ENCODE results near the gene DPEP3.
"Not testable (repeated sequence)": the region's sequence is repeated elsewhere in the genome, so short reads cannot be mapped to it uniquely, and the experiment has no call there.

Gene DPEP3

GRCh38 chr16:67976205-67976604 lies 4.1 kb downstream of the DPEP3 start:
- Histone ChIP-seq H3K79me2 (ENCODE audit: insufficient read depth, low read length) (no peaks in the 10 kb centered on the region), H3K9me3 (ENCODE audit: insufficient read depth, low read length) (no peaks in the 10 kb centered on the region), H2AFZ (ENCODE audit: low read depth, low read length, severe bottlenecking) (no peak overlapping the region), H3K27ac (ENCODE audit: low read depth, low read length) (no peak overlapping the region), H4K20me1 (ENCODE audit: low read depth, low read length) (no peaks in the 10 kb centered on the region), H3K9me2 (replicated peaks; ENCODE audit: insufficient read depth, low read length) (no peaks in the 10 kb centered on the region), H3K9ac (ENCODE audit: low read length) (no peak overlapping the region), H3K4me2 (ENCODE audit: low read depth, low read length, poor library complexity, severe bottlenecking) (no peak overlapping the region), H3K36me3 (ENCODE audit: low read length) (no peaks in the 10 kb centered on the region), H3K27me3 (ENCODE audit: low read length) (no peaks in the 10 kb centered on the region), H3K4me3 (ENCODE audit: insufficient read depth, low read length, poor library complexity, severe bottlenecking) (no peak overlapping the region), H3F3A (ENCODE audit: insufficient read depth) (no peaks in the 10 kb centered on the region)
- TF ChIP-seq CTCF (IDR thresholded peaks at IDR 0.05; ENCODE audit: insufficient read depth, low read length, poor library complexity, severe bottlenecking) = no peak
- no peak for TF ChIP-seq EZH2phosphoT487 (conservative IDR thresholded peaks at IDR 0.05; ENCODE audit: low read length)

- no peaks in the 10 kb centered on the region for H3K79me2 ChIP-seq (ENCODE audit: insufficient read depth, low read length)
- no peak overlapping the region for H3K27ac ChIP-seq (ENCODE audit: low read depth, low read length)
- no peaks in the 10 kb centered on the region for H3K36me3 ChIP-seq (ENCODE audit: low read length)
- no peaks in the 10 kb centered on the region for H3K9me2 ChIP-seq (replicated peaks; ENCODE audit: insufficient read depth, low read length)
- no peak overlapping the region for H3K4me3 ChIP-seq (ENCODE audit: insufficient read depth, low read length, poor library complexity, severe bottlenecking)
- no peak for TF ChIP-seq CTCF (IDR thresholded peaks at IDR 0.05; ENCODE audit: insufficient read depth, low read length, poor library complexity, severe bottlenecking)
- TF ChIP-seq EZH2phosphoT487 (conservative IDR thresholded peaks at IDR 0.05; ENCODE audit: low read length) = no peak
- H3K9ac ChIP-seq (ENCODE audit: low read length) = no peak overlapping the region
- H3F3A ChIP-seq (ENCODE audit: insufficient read depth) = no peaks in the 10 kb centered on the region
- no peaks in the 10 kb centered on the region for H3K9me3 ChIP-seq (ENCODE audit: insufficient read depth, low read length)
- H3K27me3 ChIP-seq (ENCODE audit: low read length) = no peaks in the 10 kb centered on the region
- H4K20me1 ChIP-seq (ENCODE audit: low read depth, low read length) = no peaks in the 10 kb centered on the region
- no peak overlapping the region for H2AFZ ChIP-seq (ENCODE audit: low read depth, low read length, severe bottlenecking)
- no peak overlapping the region for H3K4me2 ChIP-seq (ENCODE audit: low read depth, low read length, poor library complexity, severe bottlenecking)
Measured at GRCh38 chr16:67975321-67976105, 4.8 kb downstream of the DPEP3 start.

- not testable (repeated sequence) for H3K36me3 ChIP-seq (ENCODE audit: low read length); H4K20me1 ChIP-seq (ENCODE audit: low read depth, low read length); H3K27me3 ChIP-seq (ENCODE audit: low read length); H3K9me3 ChIP-seq (ENCODE audit: insufficient read depth, low read length); H3K79me2 ChIP-seq (ENCODE audit: insufficient read depth, low read length); H3F3A ChIP-seq (ENCODE audit: insufficient read depth); H3K9me2 ChIP-seq (replicated peaks; ENCODE audit: insufficient read depth, low read length); H3K9ac ChIP-seq (ENCODE audit: low read length); H2AFZ ChIP-seq (ENCODE audit: low read depth, low read length, severe bottlenecking); H3K4me3 ChIP-seq (ENCODE audit: insufficient read depth, low read length, poor library complexity, severe bottlenecking); H3K27ac ChIP-seq (ENCODE audit: low read depth, low read length); H3K4me2 ChIP-seq (ENCODE audit: low read depth, low read length, poor library complexity, severe bottlenecking)
Measured at GRCh38 chr16:67972285-67972684, 8.0 kb downstream of the DPEP3 start.

- TF ChIP-seq CTCF (IDR thresholded peaks at IDR 0.05; ENCODE audit: insufficient read depth, low read length, poor library complexity, severe bottlenecking) (no peak), EZH2phosphoT487 (conservative IDR thresholded peaks at IDR 0.05; ENCODE audit: low read length) (no peak)
- Histone ChIP-seq H4K20me1 (ENCODE audit: low read depth, low read length) (no peaks in the 10 kb centered on the region), H3K27ac (ENCODE audit: low read depth, low read length) (no peak overlapping the region), H3K4me2 (ENCODE audit: low read depth, low read length, poor library complexity, severe bottlenecking) (no peak overlapping the region), H3K9ac (ENCODE audit: low read length) (no peak overlapping the region), H2AFZ (ENCODE audit: low read depth, low read length, severe bottlenecking) (no peak overlapping the region), H3K9me3 (ENCODE audit: insufficient read depth, low read length) (no peaks in the 10 kb centered on the region), H3K4me3 (ENCODE audit: insufficient read depth, low read length, poor library complexity, severe bottlenecking) (no peak overlapping the region), H3K79me2 (ENCODE audit: insufficient read depth, low read length) (no peaks in the 10 kb centered on the region), H3K36me3 (ENCODE audit: low read length) (no peaks in the 10 kb centered on the region), H3K9me2 (replicated peaks; ENCODE audit: insufficient read depth, low read length) (no peaks in the 10 kb centered on the region), H3F3A (ENCODE audit: insufficient read depth) (no peaks in the 10 kb centered on the region), H3K27me3 (ENCODE audit: low read length) (no peaks in the 10 kb centered on the region)
Measured at GRCh38 chr16:67971111-67971510, 9.2 kb downstream of the DPEP3 start.
